HepG2 (cell line): ENCODE measurements around the gene TEX19. TPM values are rescaled to one million over a fixed set of nuclear protein-coding genes. Genes with fewer than 3 reads are reported as not detected.

Source experiments
- BRD4 ChIP-seq: sonication (generic); formaldehyde crosslinking; IDR thresholded peaks from 2 replicates; pipeline ENCODE4 v1.4.0; 2020; ENCODE audit warnings: missing genetic modification reagents
- PLRG1 ChIP-seq: fragments of 450-650 bp; conservative IDR thresholded peaks from 2 replicates; pipeline ENCODE4 v1.6.1; 2016
- PTBP1 ChIP-seq: fragments of 200-400 bp; formaldehyde crosslinking; IDR thresholded peaks from 2 replicates; pipeline ENCODE4 v1.6.1; 2018; ENCODE audit warnings: low read length, low read depth; ENCODE audit not compliant: poor library complexity, severe bottlenecking
- RAD51 ChIP-seq: fragments of 450-650 bp; IDR thresholded peaks from 2 replicates; pipeline ENCODE4 v1.6.1; 2016; ENCODE audit warnings: borderline replicate concordance
- TRAFD1 ChIP-seq: sonication (generic); formaldehyde crosslinking; IDR thresholded peaks from 2 replicates; pipeline ENCODE4 v1.5.1; 2020; ENCODE audit warnings: missing genetic modification reagents, mild to moderate bottlenecking, borderline replicate concordance
- U2AF1 ChIP-seq: fragments of 200-400 bp; formaldehyde crosslinking; optimal IDR thresholded peaks from 2 replicates; pipeline ENCODE3; 2017; ENCODE audit warnings: mild to moderate bottlenecking, low read depth, low read length
- UBTF ChIP-seq: sonication (generic); formaldehyde crosslinking; IDR thresholded peaks from 2 replicates; pipeline ENCODE4 v1.4.0; 2020; ENCODE audit warnings: mild to moderate bottlenecking, missing genetic modification reagents
- ZFY ChIP-seq: sonication (generic); formaldehyde crosslinking; IDR thresholded peaks from 2 replicates; pipeline ENCODE4 v1.4.0; 2020; ENCODE audit warnings: missing genetic modification reagents
- ZGPAT ChIP-seq: IDR thresholded peaks from 2 replicates; pipeline ENCODE4 v1.6.1; 2016; ENCODE audit warnings: mild to moderate bottlenecking
- ZNF354B ChIP-seq: sonication (generic); formaldehyde crosslinking; IDR thresholded peaks from 2 replicates; pipeline ENCODE4 v1.8.0; 2022; ENCODE audit warnings: mild to moderate bottlenecking, missing genetic modification reagents
- ZNF362 ChIP-seq: sonication (generic); formaldehyde crosslinking; IDR thresholded peaks from 2 replicates; pipeline ENCODE4 v1.4.0; 2020; ENCODE audit warnings: missing genetic modification reagents, mild to moderate bottlenecking, borderline replicate concordance
- ZSCAN22 ChIP-seq: sonication (generic); formaldehyde crosslinking; IDR thresholded peaks from 2 replicates; pipeline ENCODE4 v1.4.0; 2020; ENCODE audit warnings: mild to moderate bottlenecking, missing genetic modification reagents
- polyA plus RNA-seq, 8 experiments: library from polyadenylated mRNA; depleted of rRNA in 3 of 8; stranded (reverse) in 7 of 8; unstranded in 1 of 8; fragments of >200 nt; fragmentation: Illumina TruSeq in 4 of 8; extraction: Trizol in 4 of 8; gene quantifications; 2 replicates each; pipeline versions ENCODE4 v1.2.1 to v1.2.3, GENCODE V29; 2011 to 2016; ENCODE audit warnings: low read depth in 4 of 8, missing spikeins in 1 of 8, mixed read lengths in 1 of 8; ENCODE audit not compliant: insufficient read depth in 1 of 8
- total RNA-seq, 5 experiments: library from RNA; depleted of rRNA; stranded (reverse); fragments of >200 nt; fragmentation: Illumina TruSeq; extraction: Trizol; gene quantifications; 2 replicates each; pipeline ENCODE4 v1.2.3, GENCODE V29; 2016; ENCODE audit warnings: low read depth in 1 of 5
- TF ChIP-seq, protein P1 (sequence below): IDR thresholded peaks from 2 replicates; pipeline ENCODE4 v1.6.1; 2016; ENCODE audit warnings: low read depth, control low read depth
- TF ChIP-seq, protein P2 (sequence below): sonication (generic); formaldehyde crosslinking; IDR thresholded peaks from 2 replicates; pipeline ENCODE4 v1.4.0; 2020; ENCODE audit warnings: missing genetic modification reagents
- TF ChIP-seq, protein P3 (sequence below): sonication (generic); formaldehyde crosslinking; IDR thresholded peaks from 2 replicates; pipeline ENCODE4 v1.9.0; 2022; ENCODE audit warnings: missing genetic modification reagents, mild to moderate bottlenecking, borderline replicate concordance

TEX19 gene
- total and polyA plus RNA-seq, 2 of the 13 experiments (the other 11 are each of a cell fraction or from before 2014, with no cell fraction given) = 1.3 to 6.0 TPM

GRCh38 chr17:82384730-82385481 is 25.9 kb downstream of the TEX19 start (continued):
- TF ChIP-seq ZGPAT (CRISPR knock-in tag) = peak; percentile 69
- peak; percentile 36; the same call in 1 of the 2 replicates for TF ChIP-seq ZNF362
- TF ChIP-seq PLRG1 = no peak
- TF ChIP-seq ZNF354B = no peak
- TF ChIP-seq, protein P1, sequence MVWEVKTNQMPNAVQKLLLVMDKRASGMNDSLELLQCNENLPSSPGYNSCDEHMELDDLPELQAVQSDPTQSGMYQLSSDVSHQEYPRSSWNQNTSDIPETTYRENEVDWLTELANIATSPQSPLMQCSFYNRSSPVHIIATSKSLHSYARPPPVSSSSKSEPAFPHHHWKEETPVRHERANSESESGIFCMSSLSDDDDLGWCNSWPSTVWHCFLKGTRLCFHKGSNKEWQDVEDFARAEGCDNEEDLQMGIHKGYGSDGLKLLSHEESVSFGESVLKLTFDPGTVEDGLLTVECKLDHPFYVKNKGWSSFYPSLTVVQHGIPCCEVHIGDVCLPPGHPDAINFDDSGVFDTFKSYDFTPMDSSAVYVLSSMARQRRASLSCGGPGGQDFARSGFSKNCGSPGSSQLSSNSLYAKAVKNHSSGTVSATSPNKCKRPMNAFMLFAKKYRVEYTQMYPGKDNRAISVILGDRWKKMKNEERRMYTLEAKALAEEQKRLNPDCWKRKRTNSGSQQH (CRISPR knock-in tag) = no peak
- no peak for TF ChIP-seq BRD4
- TF ChIP-seq RAD51 = no peak
- peak; percentile 87; the same call in 1 of the 2 replicates for TF ChIP-seq TRAFD1
- TF ChIP-seq ZFY (CRISPR knock-in tag) = peak; percentile 41
- no peak for TF ChIP-seq PTBP1
- peak; percentile 54 for TF ChIP-seq U2AF1
- no peak for TF ChIP-seq ZSCAN22 (CRISPR knock-in tag)
- peak; percentile 79 for TF ChIP-seq UBTF (CRISPR knock-in tag)
- TF ChIP-seq, protein P2, sequence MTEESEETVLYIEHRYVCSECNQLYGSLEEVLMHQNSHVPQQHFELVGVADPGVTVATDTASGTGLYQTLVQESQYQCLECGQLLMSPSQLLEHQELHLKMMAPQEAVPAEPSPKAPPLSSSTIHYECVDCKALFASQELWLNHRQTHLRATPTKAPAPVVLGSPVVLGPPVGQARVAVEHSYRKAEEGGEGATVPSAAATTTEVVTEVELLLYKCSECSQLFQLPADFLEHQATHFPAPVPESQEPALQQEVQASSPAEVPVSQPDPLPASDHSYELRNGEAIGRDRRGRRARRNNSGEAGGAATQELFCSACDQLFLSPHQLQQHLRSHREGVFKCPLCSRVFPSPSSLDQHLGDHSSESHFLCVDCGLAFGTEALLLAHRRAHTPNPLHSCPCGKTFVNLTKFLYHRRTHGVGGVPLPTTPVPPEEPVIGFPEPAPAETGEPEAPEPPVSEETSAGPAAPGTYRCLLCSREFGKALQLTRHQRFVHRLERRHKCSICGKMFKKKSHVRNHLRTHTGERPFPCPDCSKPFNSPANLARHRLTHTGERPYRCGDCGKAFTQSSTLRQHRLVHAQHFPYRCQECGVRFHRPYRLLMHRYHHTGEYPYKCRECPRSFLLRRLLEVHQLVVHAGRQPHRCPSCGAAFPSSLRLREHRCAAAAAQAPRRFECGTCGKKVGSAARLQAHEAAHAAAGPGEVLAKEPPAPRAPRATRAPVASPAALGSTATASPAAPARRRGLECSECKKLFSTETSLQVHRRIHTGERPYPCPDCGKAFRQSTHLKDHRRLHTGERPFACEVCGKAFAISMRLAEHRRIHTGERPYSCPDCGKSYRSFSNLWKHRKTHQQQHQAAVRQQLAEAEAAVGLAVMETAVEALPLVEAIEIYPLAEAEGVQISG = peak; percentile 90
- TF ChIP-seq, protein P3, sequence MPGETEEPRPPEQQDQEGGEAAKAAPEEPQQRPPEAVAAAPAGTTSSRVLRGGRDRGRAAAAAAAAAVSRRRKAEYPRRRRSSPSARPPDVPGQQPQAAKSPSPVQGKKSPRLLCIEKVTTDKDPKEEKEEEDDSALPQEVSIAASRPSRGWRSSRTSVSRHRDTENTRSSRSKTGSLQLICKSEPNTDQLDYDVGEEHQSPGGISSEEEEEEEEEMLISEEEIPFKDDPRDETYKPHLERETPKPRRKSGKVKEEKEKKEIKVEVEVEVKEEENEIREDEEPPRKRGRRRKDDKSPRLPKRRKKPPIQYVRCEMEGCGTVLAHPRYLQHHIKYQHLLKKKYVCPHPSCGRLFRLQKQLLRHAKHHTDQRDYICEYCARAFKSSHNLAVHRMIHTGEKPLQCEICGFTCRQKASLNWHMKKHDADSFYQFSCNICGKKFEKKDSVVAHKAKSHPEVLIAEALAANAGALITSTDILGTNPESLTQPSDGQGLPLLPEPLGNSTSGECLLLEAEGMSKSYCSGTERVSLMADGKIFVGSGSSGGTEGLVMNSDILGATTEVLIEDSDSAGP (CRISPR knock-in tag) = peak; percentile 76; the same call in 1 of the 2 replicates
